Liver (tissue), 9 donors: ENCODE results near the gene LSM12. TPM values are rescaled to one million over a fixed set of nuclear protein-coding genes. Genes with fewer than 3 reads are reported as not detected.

Experiments used
- DNase-seq: peaks from one replicate; pipeline ENCODE4 v3.0.0-alpha.2; 2017; ENCODE audit warnings: low spot score
- H3K27ac ChIP-seq, 2 donors: one replicate each; pipeline ENCODE4 v1.7.0; 2013; ENCODE audit warnings: inconsistent platforms in 2 of 2, low read length in 2 of 2, control low read depth in 1 of 2, low read depth in 1 of 2, mild to moderate bottlenecking in 1 of 2
- H3K27me3 ChIP-seq, 4 donors: one replicate each; pipeline versions ENCODE4 v1.6.1 to v1.7.0; 2013; ENCODE audit warnings: low read length in 3 of 4, inconsistent platforms in 1 of 4, mild to moderate bottlenecking in 1 of 4, moderate library complexity in 1 of 4; ENCODE audit not compliant: control insufficient read depth in 4 of 4, insufficient read depth in 4 of 4
- H3K36me3 ChIP-seq, 4 donors: one replicate each; pipeline versions ENCODE4 v1.6.1 to v1.7.0; 2013; ENCODE audit warnings: low read length in 3 of 4, mild to moderate bottlenecking in 3 of 4, low read depth in 1 of 4, moderate library complexity in 1 of 4; ENCODE audit not compliant: control insufficient read depth in 4 of 4, insufficient read depth in 3 of 4
- H3K4me1 ChIP-seq, 4 donors: one replicate each; pipeline versions ENCODE4 v1.6.1 to v1.7.0; 2013; ENCODE audit warnings: low read length in 3 of 4, mild to moderate bottlenecking in 3 of 4, moderate library complexity in 1 of 4; ENCODE audit not compliant: control insufficient read depth in 4 of 4, insufficient read depth in 4 of 4
- H3K4me3 ChIP-seq, 3 donors: one replicate each; pipeline versions ENCODE4 v1.6.1 to v1.7.0; 2013; ENCODE audit warnings: low read length in 3 of 3, control low read depth in 1 of 3, low read depth in 1 of 3, mild to moderate bottlenecking in 1 of 3
- H3K9ac ChIP-seq, 2 donors: one replicate each; pipeline ENCODE4 v1.7.0; 2013; ENCODE audit warnings: low read length in 2 of 2, mild to moderate bottlenecking in 2 of 2, moderate library complexity in 2 of 2, control low read depth in 1 of 2, low read depth in 1 of 2
- H3K9me3 ChIP-seq, 4 donors: one replicate each; pipeline versions ENCODE4 v1.6.1 to v1.7.0; 2013; ENCODE audit warnings: low read length in 3 of 4; ENCODE audit not compliant: control insufficient read depth in 4 of 4
- EGR1 ChIP-seq, 2 donors: IDR thresholded peaks; 2 replicates each; pipeline ENCODE4 v1.6.1; 2016 to 2018; ENCODE audit warnings: antibody characterized with exemption in 2 of 2, low read depth in 2 of 2
- FOXA1 ChIP-seq: IDR thresholded peaks from 2 replicates; pipeline ENCODE4 v1.6.1; 2016; ENCODE audit warnings: antibody characterized with exemption
- FOXA2 ChIP-seq: IDR thresholded peaks from 2 replicates; pipeline ENCODE4 v1.6.1; 2016; ENCODE audit warnings: antibody characterized with exemption
- GABPA ChIP-seq, 2 donors: IDR thresholded peaks in 1 of 2; conservative IDR thresholded peaks in 1 of 2; 2 replicates each; pipeline ENCODE4 v1.6.1; 2016; ENCODE audit warnings: antibody characterized with exemption in 2 of 2, mild to moderate bottlenecking in 1 of 2, moderate library complexity in 1 of 2
- HNF4A ChIP-seq, 2 donors: conservative IDR thresholded peaks; 2 replicates each; pipeline ENCODE4 v1.6.1; 2016; ENCODE audit warnings: antibody characterized with exemption in 2 of 2, mild to moderate bottlenecking in 2 of 2
- HNF4G ChIP-seq: IDR thresholded peaks from 2 replicates; pipeline ENCODE4 v1.6.1; 2016; ENCODE audit warnings: antibody characterized with exemption
- JUND ChIP-seq, 2 donors: IDR thresholded peaks; 2 replicates each; pipeline ENCODE4 v1.6.1; 2016; ENCODE audit warnings: antibody characterized with exemption in 2 of 2
- MAX ChIP-seq: IDR thresholded peaks from 2 replicates; pipeline ENCODE4 v1.6.1; 2016; ENCODE audit warnings: antibody characterized with exemption
- NR2F2 ChIP-seq: IDR thresholded peaks from 2 replicates; pipeline ENCODE4 v1.6.1; 2016; ENCODE audit warnings: antibody characterized with exemption
- RAD21 ChIP-seq, 2 donors: IDR thresholded peaks; 2 replicates each; pipeline ENCODE4 v1.6.1; 2016; ENCODE audit warnings: antibody characterized with exemption in 2 of 2, mild to moderate bottlenecking in 2 of 2
- REST ChIP-seq: IDR thresholded peaks from 2 replicates; pipeline ENCODE4 v1.6.1; 2016; ENCODE audit warnings: antibody characterized with exemption, mild to moderate bottlenecking
- RXRA ChIP-seq, 2 donors: IDR thresholded peaks; 2 replicates each; pipeline ENCODE4 v1.6.1; 2017 to 2018; ENCODE audit warnings: antibody characterized with exemption in 2 of 2, mild to moderate bottlenecking in 1 of 2
- SP1 ChIP-seq: IDR thresholded peaks from 2 replicates; pipeline ENCODE4 v1.6.1; 2018; ENCODE audit warnings: antibody characterized with exemption, mild to moderate bottlenecking
- TAF1 ChIP-seq: conservative IDR thresholded peaks from 2 replicates; pipeline ENCODE4 v1.6.1; 2016; ENCODE audit warnings: antibody characterized with exemption, mild to moderate bottlenecking
- YY1 ChIP-seq: IDR thresholded peaks from 2 replicates; pipeline ENCODE4 v1.6.1; 2016; ENCODE audit warnings: antibody characterized with exemption, mild to moderate bottlenecking
- WGBS: extraction: QIAGEN DNeasy Blood & Tissue Kit; methylation state at CpG from one replicate; pipeline ENCODE4 v1.1.7; 2013; 5-methylcytosine and 5-hydroxymethylcytosine counted together
- polyA plus RNA-seq, 2 donors: library from polyadenylated mRNA; stranded (reverse) in 1 of 2; unstranded in 1 of 2; fragments of 200-250 nt in 1 of 2; fragments of >200 nt in 1 of 2; fragmentation: Nextera tagmentation in 1 of 2; extraction: Ambion mirVana in 1 of 2; gene quantifications; one replicate each; pipeline versions ENCODE4 v1.2.1 to v1.2.3, GENCODE V29; 2013 to 2015
- total RNA-seq, 2 donors: library from RNA; depleted of rRNA; stranded (reverse); fragments of >200 nt; gene quantifications; one replicate each; pipeline ENCODE4 v1.2.3, GENCODE V29; 2014
- TF ChIP-seq, protein P1 (sequence below): IDR thresholded peaks from 2 replicates; pipeline ENCODE4 v1.6.1; 2016; ENCODE audit warnings: antibody characterized with exemption
- TF ChIP-seq, protein P2 (sequence below): fragments of 150-350 bp; IDR thresholded peaks from 2 replicates; pipeline ENCODE4 v1.5.1; 2017; ENCODE audit warnings: improper control_type of control experiment, low read depth, low read length; ENCODE audit not compliant: missing input control
- donor health status: healthy.
- donor health status: healthy.
- donor health status: healthy.
- donor health status: healthy.
- donor health status: healthy.

LSM12 gene
- total and polyA plus RNA-seq, 4 donors, result 12.1 to 31.9 (median 15.1) TPM

GRCh38 chr17:44029736-44030135 is 36.7 kb downstream of the LSM12 start:
- WGBS, result 94% methylated on average over 5 of the region's 5 CpGs
- H3K36me3 ChIP-seq, result peaks cover 0 to 27% (median 14%) of the 10 kb centered on the region in 4 donors
- TF ChIP-seq REST (no peak), YY1 (no peak), HNF4A (conservative IDR thresholded peaks at IDR 0.05) (no peak), NR2F2 (no peak), GABPA (IDR thresholded peaks at IDR 0.05 in 1 of 2, conservative IDR thresholded peaks at IDR 0.05 in 1 of 2) (no peak), FOXA1 (no peak), EGR1 (IDR thresholded peaks at IDR 0.05; ENCODE audit: low read depth in 2 of 2) (no peak), JUND (IDR thresholded peaks at IDR 0.05) (no peak), FOXA2 (no peak), TAF1 (no peak), HNF4G (no peak), RAD21 (IDR thresholded peaks at IDR 0.05) (no peak)
- TF ChIP-seq, protein P1, sequence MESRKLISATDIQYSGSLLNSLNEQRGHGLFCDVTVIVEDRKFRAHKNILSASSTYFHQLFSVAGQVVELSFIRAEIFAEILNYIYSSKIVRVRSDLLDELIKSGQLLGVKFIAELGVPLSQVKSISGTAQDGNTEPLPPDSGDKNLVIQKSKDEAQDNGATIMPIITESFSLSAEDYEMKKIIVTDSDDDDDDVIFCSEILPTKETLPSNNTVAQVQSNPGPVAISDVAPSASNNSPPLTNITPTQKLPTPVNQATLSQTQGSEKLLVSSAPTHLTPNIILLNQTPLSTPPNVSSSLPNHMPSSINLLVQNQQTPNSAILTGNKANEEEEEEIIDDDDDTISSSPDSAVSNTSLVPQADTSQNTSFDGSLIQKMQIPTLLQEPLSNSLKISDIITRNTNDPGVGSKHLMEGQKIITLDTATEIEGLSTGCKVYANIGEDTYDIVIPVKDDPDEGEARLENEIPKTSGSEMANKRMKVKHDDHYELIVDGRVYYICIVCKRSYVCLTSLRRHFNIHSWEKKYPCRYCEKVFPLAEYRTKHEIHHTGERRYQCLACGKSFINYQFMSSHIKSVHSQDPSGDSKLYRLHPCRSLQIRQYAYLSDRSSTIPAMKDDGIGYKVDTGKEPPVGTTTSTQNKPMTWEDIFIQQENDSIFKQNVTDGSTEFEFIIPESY, result no peak

DNA sequence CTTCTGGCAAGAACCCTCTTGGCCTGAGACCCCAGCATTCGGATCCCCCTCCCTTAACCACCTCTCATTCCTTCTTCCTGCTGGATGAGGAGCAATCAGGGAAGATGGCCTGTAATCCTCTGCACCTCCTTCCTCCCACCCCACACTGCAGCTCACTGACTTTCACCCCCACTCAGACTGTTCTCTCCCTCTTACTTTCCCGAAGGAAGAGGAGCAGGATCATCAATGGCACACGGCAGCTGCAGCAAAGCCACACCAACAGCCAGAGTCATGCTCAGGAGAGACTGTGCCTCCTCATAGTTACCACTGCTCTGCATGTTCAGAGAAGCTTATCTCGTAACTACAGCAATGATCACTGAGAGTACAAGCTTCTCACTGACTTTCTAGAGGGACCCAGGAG is 41.6 kb downstream of the LSM12 start:
- Histone ChIP-seq H3K36me3 (peaks cover 0 to 6% (median 1%) of the 10 kb centered on the region in 4 donors), H3K4me3 (no peak overlapping the region), H3K27ac (no peak overlapping the region), H3K27me3 (no peaks in the 10 kb centered on the region), H3K9me3 (no peaks in the 10 kb centered on the region), H3K9ac (no peak overlapping the region), H3K4me1 (peaks cover 2 to 15% (median 9%) of the 10 kb centered on the region in 4 donors)
- WGBS, result 94% methylated on average over 4 of the region's 4 CpGs
- TF ChIP-seq FOXA2 (no peak), MAX (no peak), SP1 (no peak), HNF4A (conservative IDR thresholded peaks at IDR 0.05) (no peak), RAD21 (IDR thresholded peaks at IDR 0.05) (no peak), TAF1 (no peak), YY1 (no peak), JUND (IDR thresholded peaks at IDR 0.05) (no peak), REST (no peak), GABPA (IDR thresholded peaks at IDR 0.05 in 1 of 2, conservative IDR thresholded peaks at IDR 0.05 in 1 of 2) (no peak), FOXA1 (no peak), RXRA (IDR thresholded peaks at IDR 0.05) (no peak), NR2F2 (no peak)
- TF ChIP-seq, protein P2, sequence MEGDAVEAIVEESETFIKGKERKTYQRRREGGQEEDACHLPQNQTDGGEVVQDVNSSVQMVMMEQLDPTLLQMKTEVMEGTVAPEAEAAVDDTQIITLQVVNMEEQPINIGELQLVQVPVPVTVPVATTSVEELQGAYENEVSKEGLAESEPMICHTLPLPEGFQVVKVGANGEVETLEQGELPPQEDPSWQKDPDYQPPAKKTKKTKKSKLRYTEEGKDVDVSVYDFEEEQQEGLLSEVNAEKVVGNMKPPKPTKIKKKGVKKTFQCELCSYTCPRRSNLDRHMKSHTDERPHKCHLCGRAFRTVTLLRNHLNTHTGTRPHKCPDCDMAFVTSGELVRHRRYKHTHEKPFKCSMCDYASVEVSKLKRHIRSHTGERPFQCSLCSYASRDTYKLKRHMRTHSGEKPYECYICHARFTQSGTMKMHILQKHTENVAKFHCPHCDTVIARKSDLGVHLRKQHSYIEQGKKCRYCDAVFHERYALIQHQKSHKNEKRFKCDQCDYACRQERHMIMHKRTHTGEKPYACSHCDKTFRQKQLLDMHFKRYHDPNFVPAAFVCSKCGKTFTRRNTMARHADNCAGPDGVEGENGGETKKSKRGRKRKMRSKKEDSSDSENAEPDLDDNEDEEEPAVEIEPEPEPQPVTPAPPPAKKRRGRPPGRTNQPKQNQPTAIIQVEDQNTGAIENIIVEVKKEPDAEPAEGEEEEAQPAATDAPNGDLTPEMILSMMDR, result no peak
- TF ChIP-seq, protein P1, result no peak
- no peak for DNase-seq

More at GRCh38 chr17:44029736-44030135, 36.7 kb downstream of the LSM12 start:
- Histone ChIP-seq H3K27me3 (no peaks in the 10 kb centered on the region), H3K9ac (no peak overlapping the region), H3K4me3 (no peak overlapping the region), H3K4me1 (peaks cover 0 to 2% (median 0%) of the 10 kb centered on the region in 4 donors), H3K9me3 (no peaks in the 10 kb centered on the region), H3K27ac (no peak overlapping the region)
- no peak for DNase-seq
